SK-N-SH treated with all-trans-retinoic acid at 6 μM for 48 hours (cell line): ENCODE measurements around the gene DHX57.

Source experiments
- ATAC-seq: fragments of 200-7000 bp; cut with Tn5 transposase; 3 replicates; pipeline ENCODE4 v1.9.1; 2020; ENCODE audit warnings: mild to moderate bottlenecking, moderate library complexity
- ARNTL ChIP-seq: fragments of 450-650 bp; formaldehyde crosslinking; IDR thresholded peaks from 2 replicates; pipeline ENCODE4 v1.5.0; 2020; ENCODE audit warnings: low read depth, mild to moderate bottlenecking, moderate library complexity, borderline replicate concordance
- BACH2 ChIP-seq: fragments of 250-450 bp; sonication (Bioruptor Pico); IDR thresholded peaks from 2 replicates; pipeline ENCODE4 v1.9.0; 2021; ENCODE audit warnings: mild to moderate bottlenecking, borderline replicate concordance
- GLIS3 ChIP-seq: fragments of 250-450 bp; sonication (Bioruptor Pico); IDR thresholded peaks from 2 replicates; pipeline ENCODE4 v1.5.0; 2020; ENCODE audit warnings: mild to moderate bottlenecking, moderate library complexity
- ISL1 ChIP-seq: fragments of 250-450 bp; sonication (Bioruptor Pico); IDR thresholded peaks from 2 replicates; pipeline ENCODE4 v2.1.2; 2022; ENCODE audit warnings: mild to moderate bottlenecking, moderate library complexity
- OSR1 ChIP-seq: fragments of 250-450 bp; sonication (Bioruptor Pico); IDR thresholded peaks from 2 replicates; pipeline ENCODE4 v1.8.0; 2022; ENCODE audit warnings: moderate library complexity, mild to moderate bottlenecking, inconsistent platforms
- PPARA ChIP-seq: fragments of 250-450 bp; sonication (Bioruptor Pico); IDR thresholded peaks from 2 replicates; pipeline ENCODE4 v1.5.0; 2020; ENCODE audit warnings: mild to moderate bottlenecking, borderline replicate concordance
- RARB ChIP-seq: fragments of 250-450 bp; sonication (Bioruptor Pico); IDR thresholded peaks from 2 replicates; pipeline ENCODE4 v1.8.0; 2021; ENCODE audit warnings: mild to moderate bottlenecking, moderate library complexity
- TCF4 ChIP-seq: fragments of 250-450 bp; sonication (Bioruptor Pico); IDR thresholded peaks from 2 replicates; pipeline ENCODE4 v1.8.0; 2021; ENCODE audit warnings: mild to moderate bottlenecking, moderate library complexity, borderline replicate concordance
- TOX ChIP-seq: fragments of 250-450 bp; sonication (Bioruptor Pico); IDR thresholded peaks from 2 replicates; pipeline ENCODE4 v1.8.0; 2021; ENCODE audit warnings: mild to moderate bottlenecking, moderate library complexity, borderline replicate concordance
- ZC3H10 ChIP-seq: fragments of 250-450 bp; sonication (Bioruptor Pico); IDR thresholded peaks from 2 replicates; pipeline ENCODE4 v1.5.1; 2021; ENCODE audit warnings: mild to moderate bottlenecking, moderate library complexity
- ZFP3 ChIP-seq: fragments of 250-450 bp; sonication (Bioruptor Pico); IDR thresholded peaks from 2 replicates; pipeline ENCODE4 v1.5.0; 2020; ENCODE audit warnings: mild to moderate bottlenecking, moderate library complexity
- ZNF565 ChIP-seq: fragments of 450-650 bp; formaldehyde crosslinking; conservative IDR thresholded peaks from 2 replicates; pipeline ENCODE4 v1.5.0; 2020; ENCODE audit warnings: low read depth, mild to moderate bottlenecking, moderate library complexity
- ZNF70 ChIP-seq: fragments of 450-650 bp; formaldehyde crosslinking; IDR thresholded peaks from 2 replicates; pipeline ENCODE4 v1.5.0; 2020; ENCODE audit warnings: mild to moderate bottlenecking, moderate library complexity
- ZNF8 ChIP-seq: fragments of 450-650 bp; formaldehyde crosslinking; IDR thresholded peaks from 2 replicates; pipeline ENCODE4 v1.5.0; 2020; ENCODE audit warnings: mild to moderate bottlenecking, moderate library complexity
- TF ChIP-seq, protein P1 (sequence below): fragments of 250-450 bp; sonication (Bioruptor Pico); IDR thresholded peaks from 2 replicates; pipeline ENCODE4 v1.5.1; 2020; ENCODE audit warnings: low read depth, mild to moderate bottlenecking, moderate library complexity
- TF ChIP-seq, protein P2 (sequence below): fragments of 250-450 bp; sonication (Bioruptor Pico); IDR thresholded peaks from 2 replicates; pipeline ENCODE4 v1.5.0; 2020; ENCODE audit warnings: mild to moderate bottlenecking, moderate library complexity
- TF ChIP-seq, protein P3 (sequence below): fragments of 250-450 bp; sonication (Bioruptor Pico); IDR thresholded peaks from 2 replicates; pipeline ENCODE4 v1.8.0; 2021; ENCODE audit warnings: low read depth, mild to moderate bottlenecking, moderate library complexity, borderline replicate concordance
- TF ChIP-seq, protein P4 (sequence below): fragments of 250-450 bp; sonication (Bioruptor Pico); IDR thresholded peaks from 2 replicates; pipeline ENCODE4 v1.8.0; 2020; ENCODE audit warnings: mild to moderate bottlenecking, moderate library complexity, borderline replicate concordance

Gene DHX57

DNA sequence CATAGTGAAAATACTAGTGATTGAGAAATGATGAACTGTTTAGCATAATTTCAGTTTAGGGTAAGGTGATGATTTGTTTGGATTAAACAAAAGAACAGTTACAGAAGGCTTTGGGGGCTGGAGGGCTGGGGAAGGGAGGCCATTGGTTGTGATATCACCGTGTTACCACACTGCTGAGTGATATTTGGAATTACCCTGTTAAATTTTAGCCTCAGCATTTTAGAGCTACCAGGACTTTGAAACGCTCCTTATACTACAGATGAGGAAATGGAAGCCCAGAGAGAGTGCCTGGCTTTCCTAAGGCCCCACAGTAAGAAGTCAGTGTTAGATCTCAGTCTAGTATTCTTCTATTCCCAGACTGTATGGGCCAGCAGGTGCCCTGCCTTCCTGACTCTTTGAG lies 29.5 kb upstream of the DHX57 start:
- TF ChIP-seq, protein P1, sequence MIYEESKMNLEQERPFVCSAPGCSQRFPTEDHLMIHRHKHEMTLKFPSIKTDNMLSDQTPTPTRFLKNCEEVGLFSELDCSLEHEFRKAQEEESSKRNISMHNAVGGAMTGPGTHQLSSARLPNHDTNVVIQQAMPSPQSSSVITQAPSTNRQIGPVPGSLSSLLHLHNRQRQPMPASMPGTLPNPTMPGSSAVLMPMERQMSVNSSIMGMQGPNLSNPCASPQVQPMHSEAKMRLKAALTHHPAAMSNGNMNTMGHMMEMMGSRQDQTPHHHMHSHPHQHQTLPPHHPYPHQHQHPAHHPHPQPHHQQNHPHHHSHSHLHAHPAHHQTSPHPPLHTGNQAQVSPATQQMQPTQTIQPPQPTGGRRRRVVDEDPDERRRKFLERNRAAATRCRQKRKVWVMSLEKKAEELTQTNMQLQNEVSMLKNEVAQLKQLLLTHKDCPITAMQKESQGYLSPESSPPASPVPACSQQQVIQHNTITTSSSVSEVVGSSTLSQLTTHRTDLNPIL: no peak
- TF ChIP-seq TCF4 (no peak), ARNTL (CRISPR knock-in tag) (no peak)
- no peak for ATAC-seq

DNA sequence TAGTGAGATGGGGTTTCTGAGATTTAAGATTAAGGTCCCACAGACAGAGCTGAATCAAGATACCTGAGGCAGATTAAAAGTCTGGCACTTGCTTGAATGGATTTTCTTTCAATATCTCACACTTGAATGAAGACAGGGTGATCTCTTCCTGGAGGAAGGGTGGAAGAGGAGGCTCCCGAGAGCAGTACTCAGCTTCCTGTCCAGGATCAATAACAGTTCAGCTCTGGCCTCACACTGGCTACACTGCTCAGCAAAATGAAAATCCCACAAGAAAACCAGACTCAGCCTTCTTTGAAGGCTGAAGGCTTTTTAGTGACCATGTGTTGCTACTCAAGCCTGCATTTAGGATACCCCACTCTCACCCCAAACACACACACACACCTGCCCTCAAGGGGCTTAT lies 25.0 kb upstream of the DHX57 start:
- ATAC-seq: no peak
- TF ChIP-seq TOX (no peak), ZNF565 (CRISPR knock-in tag) (no peak), PPARA (CRISPR knock-in tag) (no peak), ARNTL (CRISPR knock-in tag) (no peak), ZNF70 (CRISPR knock-in tag) (no peak), GLIS3 (CRISPR knock-in tag) (no peak)
- TF ChIP-seq, protein P1: no peak
- TF ChIP-seq, protein P2, sequence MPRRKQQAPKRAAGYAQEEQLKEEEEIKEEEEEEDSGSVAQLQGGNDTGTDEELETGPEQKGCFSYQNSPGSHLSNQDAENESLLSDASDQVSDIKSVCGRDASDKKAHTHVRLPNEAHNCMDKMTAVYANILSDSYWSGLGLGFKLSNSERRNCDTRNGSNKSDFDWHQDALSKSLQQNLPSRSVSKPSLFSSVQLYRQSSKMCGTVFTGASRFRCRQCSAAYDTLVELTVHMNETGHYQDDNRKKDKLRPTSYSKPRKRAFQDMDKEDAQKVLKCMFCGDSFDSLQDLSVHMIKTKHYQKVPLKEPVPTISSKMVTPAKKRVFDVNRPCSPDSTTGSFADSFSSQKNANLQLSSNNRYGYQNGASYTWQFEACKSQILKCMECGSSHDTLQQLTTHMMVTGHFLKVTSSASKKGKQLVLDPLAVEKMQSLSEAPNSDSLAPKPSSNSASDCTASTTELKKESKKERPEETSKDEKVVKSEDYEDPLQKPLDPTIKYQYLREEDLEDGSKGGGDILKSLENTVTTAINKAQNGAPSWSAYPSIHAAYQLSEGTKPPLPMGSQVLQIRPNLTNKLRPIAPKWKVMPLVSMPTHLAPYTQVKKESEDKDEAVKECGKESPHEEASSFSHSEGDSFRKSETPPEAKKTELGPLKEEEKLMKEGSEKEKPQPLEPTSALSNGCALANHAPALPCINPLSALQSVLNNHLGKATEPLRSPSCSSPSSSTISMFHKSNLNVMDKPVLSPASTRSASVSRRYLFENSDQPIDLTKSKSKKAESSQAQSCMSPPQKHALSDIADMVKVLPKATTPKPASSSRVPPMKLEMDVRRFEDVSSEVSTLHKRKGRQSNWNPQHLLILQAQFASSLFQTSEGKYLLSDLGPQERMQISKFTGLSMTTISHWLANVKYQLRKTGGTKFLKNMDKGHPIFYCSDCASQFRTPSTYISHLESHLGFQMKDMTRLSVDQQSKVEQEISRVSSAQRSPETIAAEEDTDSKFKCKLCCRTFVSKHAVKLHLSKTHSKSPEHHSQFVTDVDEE (CRISPR knock-in tag): no peak

DNA sequence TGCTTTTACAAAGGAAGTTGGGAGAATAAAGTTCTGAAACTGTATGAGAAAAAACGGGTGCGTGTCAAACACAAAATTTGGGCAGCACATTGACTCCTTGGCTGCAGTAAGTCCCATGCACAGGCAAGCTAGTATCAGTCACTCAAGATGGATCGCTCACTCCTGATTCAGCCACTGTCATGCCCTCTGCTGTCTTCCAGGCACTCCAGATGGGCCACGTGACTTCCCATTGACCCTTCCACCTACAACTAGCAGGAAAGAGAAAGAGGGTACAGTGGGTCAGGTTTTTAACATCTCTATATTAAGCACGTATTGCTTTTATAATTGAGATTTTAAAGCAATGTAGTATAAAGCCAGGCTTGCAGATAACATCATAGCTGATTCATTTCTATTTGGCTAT lies 22.5 kb upstream of the DHX57 start:
- no peak for TF ChIP-seq TCF4
- TF ChIP-seq ARNTL (CRISPR knock-in tag): no peak
- no peak; the same call in 1 of the 2 replicates for TF ChIP-seq ISL1
- no peak for TF ChIP-seq RARB
- no peak for TF ChIP-seq ZNF8 (CRISPR knock-in tag)
- no peak for TF ChIP-seq ZFP3 (CRISPR knock-in tag)
- no peak for TF ChIP-seq BACH2 (CRISPR knock-in tag)
- TF ChIP-seq, protein P2 (CRISPR knock-in tag): no peak
- TF ChIP-seq, protein P3, sequence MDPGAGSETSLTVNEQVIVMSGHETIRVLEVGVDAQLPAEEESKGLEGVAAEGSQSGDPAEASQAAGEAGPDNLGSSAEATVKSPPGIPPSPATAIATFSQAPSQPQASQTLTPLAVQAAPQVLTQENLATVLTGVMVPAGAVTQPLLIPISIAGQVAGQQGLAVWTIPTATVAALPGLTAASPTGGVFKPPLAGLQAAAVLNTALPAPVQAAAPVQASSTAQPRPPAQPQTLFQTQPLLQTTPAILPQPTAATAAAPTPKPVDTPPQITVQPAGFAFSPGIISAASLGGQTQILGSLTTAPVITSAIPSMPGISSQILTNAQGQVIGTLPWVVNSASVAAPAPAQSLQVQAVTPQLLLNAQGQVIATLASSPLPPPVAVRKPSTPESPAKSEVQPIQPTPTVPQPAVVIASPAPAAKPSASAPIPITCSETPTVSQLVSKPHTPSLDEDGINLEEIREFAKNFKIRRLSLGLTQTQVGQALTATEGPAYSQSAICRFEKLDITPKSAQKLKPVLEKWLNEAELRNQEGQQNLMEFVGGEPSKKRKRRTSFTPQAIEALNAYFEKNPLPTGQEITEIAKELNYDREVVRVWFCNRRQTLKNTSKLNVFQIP (CRISPR knock-in tag): no peak
- TF ChIP-seq ZC3H10 (CRISPR knock-in tag): no peak
- no peak for TF ChIP-seq PPARA (CRISPR knock-in tag)
- no peak for TF ChIP-seq OSR1 (CRISPR knock-in tag)
- TF ChIP-seq, protein P4, sequence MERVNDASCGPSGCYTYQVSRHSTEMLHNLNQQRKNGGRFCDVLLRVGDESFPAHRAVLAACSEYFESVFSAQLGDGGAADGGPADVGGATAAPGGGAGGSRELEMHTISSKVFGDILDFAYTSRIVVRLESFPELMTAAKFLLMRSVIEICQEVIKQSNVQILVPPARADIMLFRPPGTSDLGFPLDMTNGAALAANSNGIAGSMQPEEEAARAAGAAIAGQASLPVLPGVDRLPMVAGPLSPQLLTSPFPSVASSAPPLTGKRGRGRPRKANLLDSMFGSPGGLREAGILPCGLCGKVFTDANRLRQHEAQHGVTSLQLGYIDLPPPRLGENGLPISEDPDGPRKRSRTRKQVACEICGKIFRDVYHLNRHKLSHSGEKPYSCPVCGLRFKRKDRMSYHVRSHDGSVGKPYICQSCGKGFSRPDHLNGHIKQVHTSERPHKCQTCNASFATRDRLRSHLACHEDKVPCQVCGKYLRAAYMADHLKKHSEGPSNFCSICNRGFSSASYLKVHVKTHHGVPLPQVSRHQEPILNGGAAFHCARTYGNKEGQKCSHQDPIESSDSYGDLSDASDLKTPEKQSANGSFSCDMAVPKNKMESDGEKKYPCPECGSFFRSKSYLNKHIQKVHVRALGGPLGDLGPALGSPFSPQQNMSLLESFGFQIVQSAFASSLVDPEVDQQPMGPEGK: no peak
- no peak for TF ChIP-seq ZNF565 (CRISPR knock-in tag)
- no peak; the same call in 2 of the 3 replicates for ATAC-seq
